ENCODE data around the gene SDK1. TPM values are rescaled to one million over a fixed set of nuclear protein-coding genes. Genes with fewer than 3 reads are reported as not detected.

SDK1 gene
- total and polyA plus RNA-seq, 2 donors (not counting 3 experiments of a cell fraction or from before 2014, with no cell fraction given), result 1.6 to 3.9 TPM

GRCh38 chr7:4174884-4175283, 873.8 kb downstream of the SDK1 start:
- dilution Hi-C loops (cut with MboI; ENCODE audit: extremely low pct_ligation_motif_present, low sequenced_read_pairs), result no loop called here
- ChIA-PET CTCF (no interaction called here), POLR2A (no interaction called here)
- H3K4me1 ChIP-seq (ENCODE audit: control insufficient read depth, extremely low read depth, insufficient read depth, low read length), result no peaks in the 10 kb centered on the region
- intact Hi-C loops (cut with micrococcal nuclease), result no loop called here
- no peaks in the 10 kb centered on the region for H4K20me1 ChIP-seq (replicated peaks; ENCODE audit: control insufficient read depth, extremely low read depth, insufficient read depth, low read length)
- BruUV-seq (replicated peaks), result no TSS peak
- no peaks in the 10 kb centered on the region for H3K9me1 ChIP-seq (replicated peaks; ENCODE audit: control insufficient read depth, extremely low read depth, insufficient read depth, low read length)
- H3K9me3 ChIP-seq (replicated peaks; ENCODE audit: control insufficient read depth, insufficient read depth, low read length), result peaks cover 2% of the 10 kb centered on the region
- DNase-seq (ENCODE audit: low read depth, low spot score), result no peak
- H3K79me2 ChIP-seq (ENCODE audit: control insufficient read depth, insufficient read depth, low read length), result no peaks in the 10 kb centered on the region
- no peaks in the 10 kb centered on the region for H3K36me3 ChIP-seq (ENCODE audit: control insufficient read depth in 2 of 2, extremely low read depth in 1 of 2, insufficient read depth in 2 of 2, low read length in 2 of 2)
- no peak for FAIRE-seq
- no peak overlapping the region for H3K4me2 ChIP-seq (ENCODE audit: insufficient read depth, low read length)
- H3K4me3 ChIP-seq (replicated peaks in 1 of 3; ENCODE audit: insufficient read depth in 1 of 3, low read depth in 1 of 3, low read length in 3 of 3), result no peak overlapping the region
- H3K9ac ChIP-seq (replicated peaks; ENCODE audit: extremely low read depth, insufficient read depth, low read length), result no peak overlapping the region
- H2AFZ ChIP-seq (ENCODE audit: low read depth, low read length), result no peak overlapping the region
- H3K27me3 ChIP-seq (ENCODE audit: control insufficient read depth in 2 of 2, insufficient read depth in 2 of 2, low read length in 2 of 2), result no peaks in the 10 kb centered on the region
- TF ChIP-seq POLR2A (IDR thresholded peaks at IDR 0.05; ENCODE audit: low read depth, low read length) (no peak), FOS (IDR thresholded peaks at IDR 0.05; ENCODE audit: borderline replicate concordance, insufficient read depth, low read length) (no peak), EZH2 (IDR thresholded peaks at IDR 0.05; ENCODE audit: borderline replicate concordance, low read depth, low read length, severe bottlenecking) (no peak)
- TF ChIP-seq, protein P1, sequence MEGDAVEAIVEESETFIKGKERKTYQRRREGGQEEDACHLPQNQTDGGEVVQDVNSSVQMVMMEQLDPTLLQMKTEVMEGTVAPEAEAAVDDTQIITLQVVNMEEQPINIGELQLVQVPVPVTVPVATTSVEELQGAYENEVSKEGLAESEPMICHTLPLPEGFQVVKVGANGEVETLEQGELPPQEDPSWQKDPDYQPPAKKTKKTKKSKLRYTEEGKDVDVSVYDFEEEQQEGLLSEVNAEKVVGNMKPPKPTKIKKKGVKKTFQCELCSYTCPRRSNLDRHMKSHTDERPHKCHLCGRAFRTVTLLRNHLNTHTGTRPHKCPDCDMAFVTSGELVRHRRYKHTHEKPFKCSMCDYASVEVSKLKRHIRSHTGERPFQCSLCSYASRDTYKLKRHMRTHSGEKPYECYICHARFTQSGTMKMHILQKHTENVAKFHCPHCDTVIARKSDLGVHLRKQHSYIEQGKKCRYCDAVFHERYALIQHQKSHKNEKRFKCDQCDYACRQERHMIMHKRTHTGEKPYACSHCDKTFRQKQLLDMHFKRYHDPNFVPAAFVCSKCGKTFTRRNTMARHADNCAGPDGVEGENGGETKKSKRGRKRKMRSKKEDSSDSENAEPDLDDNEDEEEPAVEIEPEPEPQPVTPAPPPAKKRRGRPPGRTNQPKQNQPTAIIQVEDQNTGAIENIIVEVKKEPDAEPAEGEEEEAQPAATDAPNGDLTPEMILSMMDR (IDR thresholded peaks at IDR 0.05; ENCODE audit: extremely low read depth in 1 of 2, insufficient read depth in 1 of 2, low read depth in 1 of 2, low read length in 2 of 2), result no peak
- no peak overlapping the region for H3K27ac ChIP-seq (ENCODE audit: insufficient read depth, low read depth, low read length)

DNA sequence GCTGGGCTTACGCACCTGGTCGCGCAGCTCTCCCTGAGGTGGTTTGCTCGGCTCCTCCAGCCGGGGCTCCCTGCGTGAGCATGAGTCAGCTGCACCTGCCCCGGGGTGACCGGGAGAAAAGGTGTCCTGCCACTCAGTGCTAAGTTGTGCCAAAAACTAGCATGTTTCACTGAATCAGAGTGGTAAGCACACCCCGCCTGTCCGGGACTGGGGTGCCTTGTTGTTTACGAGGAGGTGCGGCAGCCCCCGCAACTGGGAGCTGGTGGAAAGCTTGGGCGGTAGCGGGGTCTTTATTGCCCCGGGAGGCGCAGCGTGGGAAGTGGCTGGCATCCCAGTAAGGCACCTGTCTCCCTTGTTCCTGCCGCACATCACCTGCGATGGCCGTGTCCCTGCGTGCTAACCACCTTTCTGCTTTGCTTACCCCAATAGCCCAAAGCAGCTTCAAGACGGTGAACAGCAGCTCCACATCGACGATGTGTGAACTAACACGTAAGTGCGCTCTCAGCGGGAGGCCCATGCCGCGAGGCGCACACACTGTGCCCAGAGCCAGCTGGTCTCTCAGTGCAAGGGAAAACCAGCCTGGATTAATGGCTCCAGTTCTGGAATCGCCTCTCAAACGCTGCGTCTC, 874.4 kb downstream of the SDK1 start:
- no peak overlapping the region for H2AFZ ChIP-seq (ENCODE audit: low read depth, low read length)
- no peak overlapping the region for H3K27ac ChIP-seq (ENCODE audit: insufficient read depth, low read depth, low read length)
- TF ChIP-seq GATA2 (IDR thresholded peaks at IDR 0.05; ENCODE audit: insufficient read depth, insufficient read length, low read depth, low read length) (no peak), MYC (IDR thresholded peaks at IDR 0.05; ENCODE audit: low read depth, low read length) (no peak), EZH2 (IDR thresholded peaks at IDR 0.05; ENCODE audit: borderline replicate concordance, low read depth, low read length, severe bottlenecking) (no peak), FOS (IDR thresholded peaks at IDR 0.05; ENCODE audit: borderline replicate concordance, insufficient read depth, low read length) (no peak), POLR2AphosphoS5 (IDR thresholded peaks at IDR 0.05; ENCODE audit: insufficient read depth, low read depth, low read length) (no peak), JUN (IDR thresholded peaks at IDR 0.05; ENCODE audit: borderline replicate concordance, insufficient read depth, insufficient read length, low read depth) (no peak), POLR2A (IDR thresholded peaks at IDR 0.05; ENCODE audit: low read depth, low read length) (no peak)
- TF ChIP-seq, protein P2, sequence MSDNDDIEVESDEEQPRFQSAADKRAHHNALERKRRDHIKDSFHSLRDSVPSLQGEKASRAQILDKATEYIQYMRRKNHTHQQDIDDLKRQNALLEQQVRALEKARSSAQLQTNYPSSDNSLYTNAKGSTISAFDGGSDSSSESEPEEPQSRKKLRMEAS (IDR thresholded peaks at IDR 0.05; ENCODE audit: insufficient read depth, insufficient read length), result no peak
- TF ChIP-seq, protein P1 (IDR thresholded peaks at IDR 0.05; ENCODE audit: extremely low read depth in 1 of 2, insufficient read depth in 1 of 2, low read depth in 1 of 2, low read length in 2 of 2), result no peak
- dilution Hi-C loops (cut with MboI; ENCODE audit: extremely low pct_ligation_motif_present, low sequenced_read_pairs), result no loop called here
- H4K20me1 ChIP-seq (replicated peaks; ENCODE audit: control insufficient read depth, extremely low read depth, insufficient read depth, low read length), result no peaks in the 10 kb centered on the region
- H3K4me1 ChIP-seq (ENCODE audit: control insufficient read depth, extremely low read depth, insufficient read depth, low read length), result no peaks in the 10 kb centered on the region
- no peaks in the 10 kb centered on the region for H3K79me2 ChIP-seq (ENCODE audit: control insufficient read depth, insufficient read depth, low read length)
- H3K4me3 ChIP-seq (replicated peaks in 1 of 3; ENCODE audit: insufficient read depth in 1 of 3, low read depth in 1 of 3, low read length in 3 of 3), result no peak overlapping the region
- H3K27me3 ChIP-seq (ENCODE audit: control insufficient read depth in 2 of 2, insufficient read depth in 2 of 2, low read length in 2 of 2), result no peaks in the 10 kb centered on the region
- DNase-seq (ENCODE audit: low read depth, low spot score) (no peak), FAIRE-seq (no peak)
- no peaks in the 10 kb centered on the region for H3K36me3 ChIP-seq (ENCODE audit: control insufficient read depth in 2 of 2, extremely low read depth in 1 of 2, insufficient read depth in 2 of 2, low read length in 2 of 2)
- BruUV-seq (replicated peaks), result no TSS peak
- peaks cover 2% of the 10 kb centered on the region for H3K9me3 ChIP-seq (replicated peaks; ENCODE audit: control insufficient read depth, insufficient read depth, low read length)
- no peak overlapping the region for H3K4me2 ChIP-seq (ENCODE audit: insufficient read depth, low read length)
- intact Hi-C loops (cut with micrococcal nuclease), result no loop called here
- ChIA-PET CTCF (no interaction called here), POLR2A (no interaction called here)
- H3K9ac ChIP-seq (replicated peaks; ENCODE audit: extremely low read depth, insufficient read depth, low read length), result no peak overlapping the region
- no peaks in the 10 kb centered on the region for H3K9me1 ChIP-seq (replicated peaks; ENCODE audit: control insufficient read depth, extremely low read depth, insufficient read depth, low read length)

Data from endothelial cell of umbilical vein (primary cell).